Coronary artery (tissue), 2 donors: Measurements from ENCODE around the gene ALDOB.

Experiments used
- DNase-seq: peaks from one replicate; pipeline ENCODE4 v3.0.0-alpha.2; 2017; ENCODE audit warnings: low spot score
- H3K27ac ChIP-seq, 2 donors: fragments of 200-600 bp; sonication (generic); one replicate each; pipeline ENCODE4 v1.5.1; 2016 to 2019
- H3K4me3 ChIP-seq: fragments of 200-600 bp; sonication (generic); 2 replicates; pipeline ENCODE4 v1.5.1; 2016; ENCODE audit warnings: mild to moderate bottlenecking, moderate library complexity
- CTCF ChIP-seq: fragments of 200-600 bp; sonication (generic); IDR thresholded peaks from one replicate; pipeline ENCODE4 v1.5.1; 2019; ENCODE audit warnings: antibody characterized with exemption

Gene ALDOB

GRCh38 chr9:101432171-101432570 is 3.4 kb downstream of the ALDOB start:
- DNase-seq, result no peak
- Histone ChIP-seq H3K27ac (no peak overlapping the region), H3K4me3 (no peak overlapping the region)
- no peak for TF ChIP-seq CTCF

GRCh38 chr9:101429736-101430135 is 5.8 kb downstream of the ALDOB start:
- Histone ChIP-seq H3K4me3 (no peak overlapping the region), H3K27ac (no peak overlapping the region)
- DNase-seq, result no peak
- no peak for TF ChIP-seq CTCF

GRCh38 chr9:101428909-101429308 is 6.7 kb downstream of the ALDOB start:
- no peak for TF ChIP-seq CTCF
- H3K4me3 ChIP-seq, result no peak overlapping the region
- H3K27ac ChIP-seq, result no peak overlapping the region
- no peak for DNase-seq

GRCh38 chr9:101427957-101428655 is 7.5 kb downstream of the ALDOB start:
- DNase-seq, result no peak
- Histone ChIP-seq H3K27ac (no peak overlapping the region), H3K4me3 (no peak overlapping the region)
- TF ChIP-seq CTCF, result no peak

GRCh38 chr9:101427358-101427757 is 8.2 kb downstream of the ALDOB start:
- DNase-seq, result no peak

GRCh38 chr9:101421653-101422065 is 13.9 kb downstream of the ALDOB start:
- Histone ChIP-seq H3K27ac (no peak overlapping the region), H3K4me3 (no peak overlapping the region)
- TF ChIP-seq CTCF, result no peak
- no peak for DNase-seq

More at GRCh38 chr9:101427358-101427757, 8.2 kb downstream of the ALDOB start:
- no peak for TF ChIP-seq CTCF
- H3K4me3 ChIP-seq, result no peak overlapping the region
- no peak overlapping the region for H3K27ac ChIP-seq

GRCh38 chr9:101419863-101420262 is 15.7 kb downstream of the ALDOB start:
- TF ChIP-seq CTCF, result no peak
- no peak for DNase-seq
- Histone ChIP-seq H3K4me3 (no peak overlapping the region), H3K27ac (no peak overlapping the region)
